Choroid plexus epithelial cell (primary cell): ENCODE measurements around the gene PHF1.

ENCODE experiments used
- DNase-seq: peaks from one replicate; pipeline ENCODE4 v3.0.0-alpha.2; 2010; ENCODE audit warnings: low read depth
- H3K4me3 ChIP-seq: 2 replicates; pipeline ENCODE4 v1.5.1; 2011; ENCODE audit warnings: low read depth, mild to moderate bottlenecking, control low read depth, low read length, moderate library complexity
- TF ChIP-seq, protein P1 (sequence below): conservative IDR thresholded peaks from 2 replicates; pipeline ENCODE4 v1.5.1; 2011; ENCODE audit warnings: low read depth, mild to moderate bottlenecking, control low read depth, inconsistent platforms, low read length, moderate library complexity

The PHF1 gene

DNA sequence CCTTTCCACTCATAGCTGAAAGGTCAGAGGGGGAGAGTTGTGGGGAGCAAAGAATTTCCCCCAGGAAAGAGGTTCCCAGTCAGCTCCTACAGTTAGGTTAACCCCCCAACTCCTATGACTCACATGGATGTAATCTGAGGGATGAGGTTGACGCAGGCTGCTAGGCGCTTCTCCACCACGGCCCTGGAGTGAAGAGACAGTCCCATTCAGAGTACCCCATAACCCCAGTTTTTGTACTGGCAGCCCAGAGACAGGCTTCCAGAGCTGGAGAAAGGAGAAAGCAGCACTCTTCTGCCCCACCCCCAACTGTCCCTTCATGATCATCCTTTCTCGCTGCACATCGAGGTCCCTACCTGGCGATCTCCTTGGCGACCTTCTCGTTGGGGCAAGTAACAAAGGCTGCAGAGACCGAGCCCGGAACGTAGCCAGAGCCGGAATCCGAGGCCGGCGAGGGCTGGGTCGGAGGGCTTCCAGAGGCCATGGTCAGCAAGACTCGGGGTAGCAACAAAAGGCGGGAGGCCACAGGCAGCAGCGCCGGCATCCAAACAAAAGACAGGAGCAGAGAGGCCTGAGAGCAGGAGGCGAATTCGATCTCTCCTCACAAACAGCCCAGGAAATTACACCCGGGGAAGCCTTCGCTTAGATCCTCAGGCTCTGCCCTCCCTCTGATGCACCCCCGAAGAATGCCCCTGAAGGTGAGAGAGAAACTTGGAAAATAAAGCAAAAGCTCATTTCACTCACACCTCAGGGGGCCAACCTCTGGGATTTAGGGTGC lies 6.5 kb downstream of the PHF1 start:
- TF ChIP-seq, protein P1, sequence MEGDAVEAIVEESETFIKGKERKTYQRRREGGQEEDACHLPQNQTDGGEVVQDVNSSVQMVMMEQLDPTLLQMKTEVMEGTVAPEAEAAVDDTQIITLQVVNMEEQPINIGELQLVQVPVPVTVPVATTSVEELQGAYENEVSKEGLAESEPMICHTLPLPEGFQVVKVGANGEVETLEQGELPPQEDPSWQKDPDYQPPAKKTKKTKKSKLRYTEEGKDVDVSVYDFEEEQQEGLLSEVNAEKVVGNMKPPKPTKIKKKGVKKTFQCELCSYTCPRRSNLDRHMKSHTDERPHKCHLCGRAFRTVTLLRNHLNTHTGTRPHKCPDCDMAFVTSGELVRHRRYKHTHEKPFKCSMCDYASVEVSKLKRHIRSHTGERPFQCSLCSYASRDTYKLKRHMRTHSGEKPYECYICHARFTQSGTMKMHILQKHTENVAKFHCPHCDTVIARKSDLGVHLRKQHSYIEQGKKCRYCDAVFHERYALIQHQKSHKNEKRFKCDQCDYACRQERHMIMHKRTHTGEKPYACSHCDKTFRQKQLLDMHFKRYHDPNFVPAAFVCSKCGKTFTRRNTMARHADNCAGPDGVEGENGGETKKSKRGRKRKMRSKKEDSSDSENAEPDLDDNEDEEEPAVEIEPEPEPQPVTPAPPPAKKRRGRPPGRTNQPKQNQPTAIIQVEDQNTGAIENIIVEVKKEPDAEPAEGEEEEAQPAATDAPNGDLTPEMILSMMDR: no peak
- H3K4me3 ChIP-seq: peak overlapping the region; percentile 69
- peak; percentile 81 for DNase-seq

DNA sequence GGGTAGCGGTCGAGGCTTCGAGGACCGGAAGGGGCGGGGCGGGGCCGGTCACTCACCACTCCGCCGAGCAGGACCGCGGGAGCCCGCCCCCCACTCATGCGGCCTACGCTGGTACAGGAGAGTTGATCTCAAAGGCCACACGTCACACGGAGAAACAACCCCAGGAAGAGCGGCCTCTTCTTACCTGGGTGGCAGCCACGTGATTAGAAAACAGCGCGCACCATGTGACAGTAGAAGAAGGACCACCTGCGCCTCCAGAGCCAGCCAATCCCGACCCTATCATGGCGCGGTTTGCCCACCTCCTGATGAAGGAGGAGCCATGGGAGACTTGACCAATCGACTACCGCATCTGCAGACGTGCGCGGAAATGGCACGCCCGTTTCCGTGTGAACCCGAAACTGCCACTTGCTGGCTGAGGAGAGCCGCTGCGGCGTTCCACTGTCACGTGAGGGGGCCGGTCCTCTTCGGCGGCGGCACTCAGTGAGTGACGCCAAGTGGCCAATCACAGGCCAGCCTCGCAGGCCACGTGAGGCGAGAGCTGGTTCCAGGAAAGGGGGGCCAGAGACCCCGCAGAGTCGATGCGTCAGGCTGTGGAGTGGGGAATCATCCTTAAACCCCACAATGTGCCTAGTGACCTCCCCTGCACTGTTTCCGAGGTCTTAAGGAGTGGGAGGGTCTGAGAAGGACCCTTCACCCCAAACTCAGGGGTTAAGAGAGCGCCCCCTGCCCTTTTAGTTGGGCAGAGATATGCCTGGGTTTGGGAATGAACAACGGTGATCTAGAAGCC lies 7.3 kb downstream of the PHF1 start, which contains the start of gene CUTA:
Gene CUTA, minus strand, starts transcription at position 205 of the 787 bp plus-strand sequence. Its CDS starts 107 bp downstream, at position 98.
- DNase-seq: peak; percentile 100
- TF ChIP-seq, protein P1: peak; percentile 50
- H3K4me3 ChIP-seq: peak within 1 kb of the TSS; percentile 69

DNA sequence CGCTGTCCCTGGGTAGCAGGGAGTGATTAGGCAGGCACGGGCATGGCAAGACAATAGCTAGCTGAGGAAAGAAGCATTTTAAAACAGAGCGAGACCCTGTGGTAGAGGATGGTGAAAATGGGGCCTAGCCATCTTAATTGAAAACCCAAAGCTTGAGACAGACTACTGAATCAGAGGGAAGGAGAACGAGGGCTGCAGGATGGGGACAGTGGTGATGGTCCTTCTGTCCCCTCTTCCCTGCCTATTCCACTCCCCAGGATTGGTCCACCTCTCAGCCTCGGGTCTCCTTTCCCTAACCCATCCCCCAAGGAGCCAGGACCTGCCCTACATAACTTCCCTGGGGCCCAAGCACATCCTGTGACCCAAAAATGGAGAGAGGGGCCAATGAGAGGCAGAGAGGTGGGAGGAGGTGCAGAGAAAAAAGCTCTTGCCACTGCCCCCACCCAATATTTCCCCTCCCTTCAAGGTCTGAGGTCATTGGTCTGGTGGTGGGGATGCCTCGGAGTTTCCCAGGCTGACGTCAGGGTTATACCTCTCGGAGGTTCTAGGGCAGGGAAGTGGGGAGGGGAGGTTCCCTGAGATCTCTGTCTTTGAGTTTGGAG lies 8.0 kb downstream of the PHF1 start:
- H3K4me3 ChIP-seq: peak overlapping the region; percentile 49
- TF ChIP-seq, protein P1: no peak
- DNase-seq: peak; percentile 50

DNA sequence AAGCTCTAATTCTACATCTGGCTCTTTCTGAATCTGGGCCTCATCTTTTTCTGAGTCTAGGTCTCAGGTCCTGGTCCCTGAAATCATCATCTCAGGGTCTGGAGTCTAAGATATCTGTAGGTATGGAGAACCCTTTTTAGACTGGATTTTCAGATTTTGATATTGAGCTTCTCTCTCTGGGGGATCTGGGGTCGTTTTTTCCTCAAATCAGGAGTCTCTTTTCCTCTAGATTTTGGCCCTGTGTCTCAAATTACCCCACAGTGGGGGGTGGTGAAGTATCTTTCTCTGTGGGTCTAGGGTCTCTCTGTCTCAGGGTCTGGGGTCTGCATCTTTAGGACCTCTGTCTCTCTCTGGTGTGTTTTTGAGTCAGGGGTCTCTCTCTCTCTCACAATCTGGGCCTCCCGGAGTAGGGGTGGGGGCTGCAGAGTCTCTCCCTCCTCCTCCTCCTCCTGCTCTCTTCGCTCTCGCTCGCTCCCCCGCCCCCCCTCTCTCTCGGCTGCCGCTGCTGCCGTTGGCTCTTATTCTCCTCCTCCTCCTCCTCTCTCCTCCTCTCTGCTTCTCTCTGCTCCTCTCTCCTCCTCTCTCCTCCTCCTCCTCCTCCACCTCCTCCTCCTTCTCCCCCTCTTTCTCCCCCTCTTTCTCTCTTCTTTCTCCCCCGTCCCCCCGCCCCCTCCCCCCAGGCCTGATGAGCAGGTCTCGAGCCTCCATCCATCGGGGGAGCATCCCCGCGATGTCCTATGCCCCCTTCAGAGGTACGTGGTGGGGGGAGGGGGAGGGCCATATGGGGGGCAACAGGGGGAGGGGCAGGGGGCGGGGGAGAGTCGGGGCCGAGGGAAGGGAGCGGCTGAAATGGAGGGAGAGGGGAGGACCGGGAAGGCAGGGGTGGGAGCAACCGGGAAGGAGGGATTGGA lies 9.0 kb downstream of the PHF1 start, which contains the start of gene SYNGAP1:
Gene SYNGAP1, plus strand, starts transcription at position 486 of the 911 bp plus-strand sequence. Its CDS starts 200 bp downstream, at position 686.
- TF ChIP-seq, protein P1: no peak
- peak within 1 kb of the TSS; percentile 58 for H3K4me3 ChIP-seq
- peak; percentile 66 for DNase-seq

DNA sequence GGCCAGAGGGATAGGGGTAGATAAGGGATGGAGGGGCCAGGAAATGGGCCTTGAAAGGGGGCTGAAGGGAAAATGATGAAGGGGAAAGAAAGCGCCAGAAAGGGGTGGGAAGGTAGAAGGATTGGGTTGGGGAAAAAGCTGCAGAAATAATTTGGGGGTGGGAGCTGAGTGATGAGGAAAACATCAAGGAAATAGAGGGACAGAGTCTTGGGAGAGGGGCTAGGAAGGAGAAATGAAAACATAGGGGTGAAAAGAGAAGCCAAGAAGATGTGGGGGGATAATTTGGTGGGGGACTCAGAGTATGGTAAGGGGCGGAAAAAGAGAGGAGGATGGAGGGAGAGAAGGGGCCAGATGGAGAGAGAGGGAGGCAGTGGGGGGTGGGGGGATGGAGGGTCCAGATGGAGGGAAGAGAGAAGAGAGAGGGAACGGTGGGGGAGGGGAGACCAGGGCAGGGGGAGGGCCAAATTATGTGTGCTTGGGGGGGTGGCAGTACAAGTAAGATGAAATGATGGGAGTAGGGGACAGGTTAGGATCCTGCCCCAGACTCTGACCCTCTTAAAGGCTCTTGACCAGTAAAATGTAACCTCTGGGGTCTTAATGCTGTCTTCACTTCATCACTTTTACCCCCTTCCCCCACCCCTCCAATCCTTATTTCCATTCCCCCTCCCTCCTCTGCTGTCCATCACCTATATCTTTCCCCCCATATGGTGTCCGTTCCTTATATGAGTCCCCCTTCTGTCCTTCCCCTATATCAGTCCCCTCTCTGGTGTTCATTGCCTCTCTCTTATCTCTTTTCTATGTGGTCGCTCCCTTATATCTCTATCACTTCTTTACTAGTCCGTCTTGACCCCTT lies 9.9 kb downstream of the PHF1 start:
- peak overlapping the region; percentile 58 for H3K4me3 ChIP-seq
- DNase-seq: no peak
- TF ChIP-seq, protein P1: no peak
